Measurements from ENCODE around the gene RASGRP2. TPM values are rescaled to one million over a fixed set of nuclear protein-coding genes. Genes with fewer than 3 reads are reported as not detected.

The RASGRP2 gene
- total RNA-seq, 2 donors from 2014 or later, result 0.86 to 1.9 TPM

DNA sequence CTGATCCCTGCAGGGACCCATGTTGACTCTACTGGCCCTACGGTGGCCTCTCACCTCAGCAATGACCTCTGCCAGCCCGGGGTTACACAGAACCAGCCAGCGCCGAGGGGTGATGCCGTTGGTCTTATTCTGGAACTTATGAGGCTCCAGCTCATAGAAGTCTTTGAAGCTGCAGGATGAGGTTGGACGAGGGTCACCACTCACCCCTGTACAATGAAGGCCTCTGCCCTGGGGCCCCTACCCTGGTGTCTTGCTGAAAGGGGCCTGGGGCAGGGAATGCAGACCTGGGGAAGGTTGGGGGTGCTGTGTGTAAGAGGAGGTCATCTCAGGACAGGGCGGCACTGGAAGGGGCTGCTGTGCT, 9.1 kb upstream of the RASGRP2 start:
- Histone ChIP-seq H3K9ac (ENCODE audit: extremely low read depth, low read length, poor library complexity, severe bottlenecking) (no peak overlapping the region), H3K4me3 (ENCODE audit: low read length) (no peak overlapping the region), H3K4me1 (ENCODE audit: control insufficient read depth, insufficient read depth, low read length) (no peaks in the 10 kb centered on the region), H3K9me3 (ENCODE audit: control insufficient read depth, low read length) (no peaks in the 10 kb centered on the region), H3K27ac (ENCODE audit: low read depth, low read length) (no peak overlapping the region), H3K27me3 (ENCODE audit: control insufficient read depth, insufficient read depth, low read length, poor library complexity, severe bottlenecking) (no peaks in the 10 kb centered on the region), H3K36me3 (ENCODE audit: control insufficient read depth, insufficient read depth, low read length) (no peaks in the 10 kb centered on the region)
- Mint-ChIP-seq H3K9me3 (no peaks in the 10 kb centered on the region), H3K27me3 (ENCODE audit: insufficient read depth) (peaks cover 2% of the 10 kb centered on the region), H3K27ac (no peak overlapping the region), H3K36me3 (ENCODE audit: low read depth) (no peaks in the 10 kb centered on the region), H3K4me1 (no peaks in the 10 kb centered on the region), H3K4me3 (no peak overlapping the region)
- WGBS, 2 experiments (ENCODE audit: insufficient coverage in 1 of 2, insufficient read length in 1 of 2), result 93 to 100% methylated on average over 6 to 7 of the region's 7 CpGs
- no peak for DNase-seq
- TF ChIP-seq, protein P1, sequence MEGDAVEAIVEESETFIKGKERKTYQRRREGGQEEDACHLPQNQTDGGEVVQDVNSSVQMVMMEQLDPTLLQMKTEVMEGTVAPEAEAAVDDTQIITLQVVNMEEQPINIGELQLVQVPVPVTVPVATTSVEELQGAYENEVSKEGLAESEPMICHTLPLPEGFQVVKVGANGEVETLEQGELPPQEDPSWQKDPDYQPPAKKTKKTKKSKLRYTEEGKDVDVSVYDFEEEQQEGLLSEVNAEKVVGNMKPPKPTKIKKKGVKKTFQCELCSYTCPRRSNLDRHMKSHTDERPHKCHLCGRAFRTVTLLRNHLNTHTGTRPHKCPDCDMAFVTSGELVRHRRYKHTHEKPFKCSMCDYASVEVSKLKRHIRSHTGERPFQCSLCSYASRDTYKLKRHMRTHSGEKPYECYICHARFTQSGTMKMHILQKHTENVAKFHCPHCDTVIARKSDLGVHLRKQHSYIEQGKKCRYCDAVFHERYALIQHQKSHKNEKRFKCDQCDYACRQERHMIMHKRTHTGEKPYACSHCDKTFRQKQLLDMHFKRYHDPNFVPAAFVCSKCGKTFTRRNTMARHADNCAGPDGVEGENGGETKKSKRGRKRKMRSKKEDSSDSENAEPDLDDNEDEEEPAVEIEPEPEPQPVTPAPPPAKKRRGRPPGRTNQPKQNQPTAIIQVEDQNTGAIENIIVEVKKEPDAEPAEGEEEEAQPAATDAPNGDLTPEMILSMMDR (conservative IDR thresholded peaks at IDR 0.05), result no peak

DNA sequence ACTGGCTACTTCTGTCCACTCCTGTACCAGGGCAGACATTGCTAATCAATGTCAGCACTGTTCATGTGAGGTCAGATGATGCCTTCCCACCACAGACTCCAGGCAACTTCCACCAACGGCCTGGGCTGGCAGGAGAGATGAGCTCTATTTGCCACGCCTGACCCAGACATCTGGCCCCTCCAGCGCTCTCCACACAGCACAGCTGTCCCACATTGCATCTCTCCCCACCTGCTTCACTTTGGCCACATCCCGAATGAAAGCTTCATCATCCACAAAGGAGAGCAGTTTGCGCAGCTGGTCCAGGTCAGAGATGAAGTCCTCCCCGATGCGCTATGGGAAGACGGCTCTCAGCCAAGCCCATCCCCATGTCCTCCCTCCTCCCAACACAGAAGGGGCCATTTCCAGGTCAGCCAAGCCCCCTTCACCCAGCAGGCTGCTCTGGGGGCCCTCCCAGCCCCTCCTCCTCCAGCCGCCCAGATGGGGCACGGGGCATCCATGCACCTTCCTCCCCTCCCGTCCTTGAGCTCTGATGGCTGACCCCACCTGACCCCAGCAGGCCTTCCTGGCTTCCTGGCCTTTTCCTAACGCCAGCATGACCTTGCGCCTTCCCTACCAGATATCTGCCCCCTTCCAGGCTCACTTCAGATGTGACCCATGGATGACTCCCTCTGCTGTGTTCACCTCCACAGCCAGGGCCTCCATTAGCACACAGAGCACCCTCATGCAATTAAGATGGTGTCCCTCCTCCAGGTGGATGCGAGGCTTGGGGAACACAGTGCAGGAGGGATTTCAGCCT, 8.4 kb upstream of the RASGRP2 start:
- H3K9me3 Mint-ChIP-seq, result no peaks in the 10 kb centered on the region
- no peaks in the 10 kb centered on the region for H3K36me3 Mint-ChIP-seq (ENCODE audit: low read depth)
- Histone ChIP-seq H3K27me3 (ENCODE audit: control insufficient read depth, insufficient read depth, low read length, poor library complexity, severe bottlenecking) (peaks cover 2% of the 10 kb centered on the region), H3K36me3 (ENCODE audit: control insufficient read depth, insufficient read depth, low read length) (no peaks in the 10 kb centered on the region), H3K9me3 (ENCODE audit: control insufficient read depth, low read length) (no peaks in the 10 kb centered on the region), H3K9ac (ENCODE audit: extremely low read depth, low read length, poor library complexity, severe bottlenecking) (no peak overlapping the region), H3K4me1 (ENCODE audit: control insufficient read depth, insufficient read depth, low read length) (no peaks in the 10 kb centered on the region), H3K4me3 (ENCODE audit: low read length) (no peak overlapping the region), H3K27ac (ENCODE audit: low read depth, low read length) (no peak overlapping the region)
- no peak overlapping the region for H3K27ac Mint-ChIP-seq
- no peak overlapping the region for H3K4me3 Mint-ChIP-seq
- no peak for DNase-seq
- TF ChIP-seq, protein P1 (conservative IDR thresholded peaks at IDR 0.05), result no peak
- H3K27me3 Mint-ChIP-seq (ENCODE audit: insufficient read depth), result peaks cover 6% of the 10 kb centered on the region
- 84 to 95% methylated on average over 8 to 14 of the region's 14 CpGs for WGBS, 2 experiments (ENCODE audit: insufficient coverage in 1 of 2, insufficient read length in 1 of 2)
- no peaks in the 10 kb centered on the region for H3K4me1 Mint-ChIP-seq

DNA sequence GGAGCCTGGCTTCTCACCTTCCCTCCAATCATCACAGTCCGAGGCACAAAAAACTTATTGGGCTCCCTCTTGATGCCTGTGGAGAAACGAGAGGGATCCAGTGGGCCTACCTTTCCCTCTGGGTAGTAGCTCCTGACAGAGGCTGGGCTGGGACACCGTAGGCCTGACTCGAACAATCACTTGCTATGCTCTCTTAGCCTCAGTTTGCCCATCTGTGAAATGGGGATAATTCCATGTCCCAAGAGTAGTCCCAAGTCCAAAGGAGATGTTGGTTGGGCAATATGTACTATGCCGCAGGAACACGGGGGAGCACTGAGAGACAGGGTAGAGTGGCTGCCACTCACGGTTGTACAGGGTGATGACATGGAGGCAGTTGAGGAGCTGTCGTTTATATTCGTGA, 7.6 kb upstream of the RASGRP2 start:
- Mint-ChIP-seq H3K27me3 (ENCODE audit: insufficient read depth) (peaks cover 14% of the 10 kb centered on the region), H3K36me3 (ENCODE audit: low read depth) (no peaks in the 10 kb centered on the region), H3K27ac (no peak overlapping the region), H3K9me3 (no peaks in the 10 kb centered on the region), H3K4me3 (no peak overlapping the region), H3K4me1 (no peaks in the 10 kb centered on the region)
- H3K9me3 ChIP-seq (ENCODE audit: control insufficient read depth, low read length), result no peaks in the 10 kb centered on the region
- H3K27ac ChIP-seq (ENCODE audit: low read depth, low read length), result no peak overlapping the region
- 94% methylated on average over 9 of the region's 9 CpGs for WGBS, 2 experiments (ENCODE audit: insufficient coverage in 1 of 2, insufficient read length in 1 of 2)
- no peaks in the 10 kb centered on the region for H3K36me3 ChIP-seq (ENCODE audit: control insufficient read depth, insufficient read depth, low read length)
- DNase-seq, result no peak
- TF ChIP-seq, protein P1 (conservative IDR thresholded peaks at IDR 0.05), result no peak
- H3K4me3 ChIP-seq (ENCODE audit: low read length), result no peak overlapping the region
- H3K27me3 ChIP-seq (ENCODE audit: control insufficient read depth, insufficient read depth, low read length, poor library complexity, severe bottlenecking), result peaks cover 10% of the 10 kb centered on the region
- no peaks in the 10 kb centered on the region for H3K4me1 ChIP-seq (ENCODE audit: control insufficient read depth, insufficient read depth, low read length)
- no peak overlapping the region for H3K9ac ChIP-seq (ENCODE audit: extremely low read depth, low read length, poor library complexity, severe bottlenecking)
